Heart right ventricle (tissue), 16 donors: ENCODE data around the gene FSD2. TPM values are rescaled to one million over a fixed set of nuclear protein-coding genes. Genes with fewer than 3 reads are reported as not detected.
A peak's percentile ranks its signal among the peaks of the same experiment; 100 is the strongest.
"Not testable (repeated sequence)": the region's sequence is repeated elsewhere in the genome, so short reads cannot be mapped to it uniquely, and the experiment has no call there.

ENCODE experiments used
- ATAC-seq, 8 donors: fragments of 200-7000 bp; cut with Tn5 transposase; one replicate each; pipeline ENCODE4 v1.9.1; 2020; ENCODE audit warnings: mild to moderate bottlenecking in 8 of 8, moderate library complexity in 8 of 8, moderate number of reproducible peaks in 1 of 8
- DNase-seq, 2 donors: peaks; one replicate each; pipeline ENCODE4 v3.0.0-alpha.2; 2020
- H3K27ac ChIP-seq, 10 donors: fragments of 200-600 bp; sonication (generic) in 2 of 10; one replicate each; pipeline versions ENCODE4 v1.5.0 to v1.8.0; 2020 to 2022; ENCODE audit warnings: mild to moderate bottlenecking in 3 of 10
- H3K27me3 ChIP-seq, 7 donors: fragments of 200-600 bp; one replicate each; pipeline ENCODE4 v1.8.0; 2021 to 2022; ENCODE audit warnings: mild to moderate bottlenecking in 2 of 7
- H3K36me3 ChIP-seq, 9 donors: fragments of 200-600 bp; sonication (generic) in 1 of 9; one replicate each; pipeline versions ENCODE4 v1.5.0 to v1.8.0; 2020 to 2022; ENCODE audit warnings: mild to moderate bottlenecking in 2 of 9
- H3K4me1 ChIP-seq, 9 donors: fragments of 200-600 bp; sonication (generic) in 1 of 9; one replicate each; pipeline versions ENCODE4 v1.5.0 to v1.8.0; 2020 to 2022; ENCODE audit warnings: mild to moderate bottlenecking in 4 of 9
- H3K4me3 ChIP-seq, 10 donors: fragments of 200-600 bp; sonication (generic) in 2 of 10; one replicate each; pipeline versions ENCODE4 v1.5.0 to v1.8.0; 2020 to 2022; ENCODE audit warnings: mild to moderate bottlenecking in 7 of 10, moderate library complexity in 2 of 10
- H3K9me3 ChIP-seq, 11 donors: fragments of 200-600 bp in 10 of 11; sonication (generic) in 2 of 11; one replicate each; pipeline versions ENCODE4 v1.5.0 to v1.8.0; 2013 to 2022; ENCODE audit warnings: mild to moderate bottlenecking in 2 of 11, control low read depth in 1 of 11, moderate library complexity in 1 of 11
- WGBS, 2 donors: extraction: QIAGEN DNeasy Blood & Tissue Kit; methylation state at CpG; one replicate each; pipeline ENCODE4 v1.1.7; 2013; ENCODE audit warnings: inconsistent platforms in 1 of 2; 5-methylcytosine and 5-hydroxymethylcytosine counted together
- intact Hi-C, 10 donors: fragments of 100-400 bp; cut with DNase I; formaldehyde crosslinking; loops; one replicate each; pipeline versions ENCODE4 v1.11.1 to v1.14.2; 2022
- polyA plus RNA-seq, 2 donors: library from polyadenylated mRNA; stranded (reverse); fragments of 200-250 nt; gene quantifications; one replicate each; pipeline ENCODE4 v1.2.3, GENCODE V29; 2013
- total RNA-seq, 10 donors: library from RNA; stranded (reverse); fragmentation: NEBNext Ultra II Directional in 3 of 10; extraction: Animal tissue kit (Norgen Biotek cat#: 25700) in 3 of 10; gene quantifications; one replicate each; pipeline versions ENCODE4 v1.2.1 to v1.2.4, GENCODE V29; 2021 to 2023
- TF ChIP-seq, protein P1 (sequence below), 9 donors: fragments of 200-600 bp; sonication (generic) in 2 of 9; IDR thresholded peaks; one replicate each; pipeline versions ENCODE4 v1.5.0 to v1.8.0; 2021 to 2022; ENCODE audit warnings: antibody characterized with exemption in 9 of 9, mild to moderate bottlenecking in 5 of 9, moderate library complexity in 1 of 9
- donor health status: Arrhythmogenic right ventricular cardiomyopathy.
- donor health status: ischemic (EF 13 %, LVEDD 7.1; RV severe dilation, severe dysfunction).
- donor health status: healthy with polysubstance abuse.
- donor health status: DM: no; HTN: yes; CAD: no.
- donor health status: DM: no; HTN: no; CAD: no.
- donor health status: ischemic (EF 25% LVEDD 6.9; RV normal size, moderate dysfunction).
- donor health status: ischemic (EF 25% LVEDD 5.7; RV mildly dilated, moderate dysfunction).
- donor health status: healthy.
- donor health status: DM: yes; HTN: yes; CAD: no.
- donor health status: Ischemic cardiomyopathy.
- donor health status: ischemic (EF 35%, LVEDD 5.7; RV mildly dilated, moderate dysfunction).
- donor health status: nonischemic (EF 11% LVEDD 7.7; RV severe dilation, severe dysfunction).
- donor health status: DM: yes; HTN: yes; CAD: no.
- donor health status: PGD.
- donor health status: ischemic (EF 29% LVEDD 5.4; RV normal size, mild dysfunction).
- donor health status: nonischemic (EF 23%, LVEDD 6.1; RV moderate dilation, normal function).

Gene FSD2
- total and polyA plus RNA-seq, 12 donors = 1.7 to 142 (median 85.2) TPM

DNA sequence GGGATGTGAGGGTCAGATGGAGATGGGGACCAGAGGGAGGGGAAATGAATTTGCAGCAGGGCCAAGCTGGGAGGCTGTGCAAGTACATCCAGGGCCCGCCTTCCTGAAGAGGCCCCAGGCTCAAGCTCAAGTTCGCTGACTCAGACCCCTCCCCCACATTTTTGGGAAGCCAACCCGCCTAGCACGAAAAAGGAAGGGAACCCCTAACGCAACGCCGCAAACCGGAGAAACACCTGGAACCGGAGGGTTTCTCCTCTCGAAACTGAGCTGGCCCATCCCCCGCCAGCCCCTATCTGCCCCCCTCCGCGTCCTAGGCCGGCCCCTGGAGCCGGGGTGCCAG is 96.8 kb downstream of the FSD2 start:
- H3K4me3 ChIP-seq = peak overlapping the region in 9 of 10 donors; percentile 50 to 85 (median 68)
- peaks cover 4 to 15% (median 10%) of the 10 kb centered on the region in 9 donors for H3K4me1 ChIP-seq
- WGBS, 2 donors = 2 to 4% methylated on average over 14 to 15 of the region's 15 CpGs
- no peaks in the 10 kb centered on the region for H3K36me3 ChIP-seq
- DNase-seq (no peak), ATAC-seq (no peak)
- intact Hi-C loops = no loop called here
- peaks cover 0 to 53% (median 18%) of the 10 kb centered on the region in 7 donors for H3K27me3 ChIP-seq
- no peaks in the 10 kb centered on the region for H3K9me3 ChIP-seq
- TF ChIP-seq, protein P1, sequence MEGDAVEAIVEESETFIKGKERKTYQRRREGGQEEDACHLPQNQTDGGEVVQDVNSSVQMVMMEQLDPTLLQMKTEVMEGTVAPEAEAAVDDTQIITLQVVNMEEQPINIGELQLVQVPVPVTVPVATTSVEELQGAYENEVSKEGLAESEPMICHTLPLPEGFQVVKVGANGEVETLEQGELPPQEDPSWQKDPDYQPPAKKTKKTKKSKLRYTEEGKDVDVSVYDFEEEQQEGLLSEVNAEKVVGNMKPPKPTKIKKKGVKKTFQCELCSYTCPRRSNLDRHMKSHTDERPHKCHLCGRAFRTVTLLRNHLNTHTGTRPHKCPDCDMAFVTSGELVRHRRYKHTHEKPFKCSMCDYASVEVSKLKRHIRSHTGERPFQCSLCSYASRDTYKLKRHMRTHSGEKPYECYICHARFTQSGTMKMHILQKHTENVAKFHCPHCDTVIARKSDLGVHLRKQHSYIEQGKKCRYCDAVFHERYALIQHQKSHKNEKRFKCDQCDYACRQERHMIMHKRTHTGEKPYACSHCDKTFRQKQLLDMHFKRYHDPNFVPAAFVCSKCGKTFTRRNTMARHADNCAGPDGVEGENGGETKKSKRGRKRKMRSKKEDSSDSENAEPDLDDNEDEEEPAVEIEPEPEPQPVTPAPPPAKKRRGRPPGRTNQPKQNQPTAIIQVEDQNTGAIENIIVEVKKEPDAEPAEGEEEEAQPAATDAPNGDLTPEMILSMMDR (IDR thresholded peaks at IDR 0.05) = no peak
- H3K27ac ChIP-seq = no peak overlapping the region

DNA sequence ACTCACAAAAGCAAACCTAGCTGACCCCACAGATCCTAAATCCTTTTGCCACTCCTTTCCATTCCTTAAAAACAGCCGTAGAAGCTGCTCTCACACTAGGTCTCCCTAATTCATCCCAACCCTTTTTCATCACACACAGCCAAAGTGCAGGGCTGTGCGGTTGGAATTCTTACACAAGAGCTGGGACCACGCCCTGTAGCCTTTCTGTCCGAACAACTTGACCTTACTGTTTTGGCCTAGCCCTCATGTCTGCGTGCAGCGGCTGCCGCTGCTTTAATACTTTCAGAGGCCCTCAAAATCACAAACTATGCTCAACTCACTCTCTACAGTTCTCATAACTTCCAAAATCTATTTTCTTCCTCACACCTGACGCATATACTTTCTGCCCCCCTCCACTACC is 100.0 kb downstream of the FSD2 start:
- peaks cover 4 to 15% (median 10%) of the 10 kb centered on the region in 9 donors for H3K4me1 ChIP-seq
- ATAC-seq, H3K27ac ChIP-seq, H3K4me3 ChIP-seq, H3K9me3 ChIP-seq, DNase-seq, H3K36me3 ChIP-seq, intact Hi-C loops: not testable (repeated sequence)
- 86 to 87% methylated on average over 8 of the region's 8 CpGs for WGBS, 2 donors
- peaks cover 0 to 24% (median 9%) of the 10 kb centered on the region in 7 donors for H3K27me3 ChIP-seq

Other genes starting within 250 kb of the FSD2 start
- gene CPEB1, start 158.7 kb downstream of the FSD2 start, total RNA-seq = 1 to 10 TPM in 7 of 10 donors, under 1 TPM in 3; 0.38 to 5.2 (median 1.5) TPM
- under 1 TPM; 0.20 to 0.37 TPM for gene CPEB1, start 158.7 kb downstream of the FSD2 start, polyA plus RNA-seq
- 1 to 10 TPM in 1 of 10 donors, under 1 TPM in 5, not detected in 4; 0.12 to 1.4 (median 0.40) TPM for gene AP3B2, start 96.2 kb downstream of the FSD2 start, total RNA-seq
- gene AP3B2, start 96.2 kb downstream of the FSD2 start, polyA plus RNA-seq = under 1 TPM; 0.16 to 0.51 TPM
- 1 to 10 TPM; 5.4 to 8.1 (median 6.8) TPM for gene WHAMM, start 3.6 kb upstream of the FSD2 start, total RNA-seq
- 1 to 10 TPM; 3.2 to 3.9 TPM for gene WHAMM, start 3.6 kb upstream of the FSD2 start, polyA plus RNA-seq
- gene HOMER2, start 146.7 kb upstream of the FSD2 start, total RNA-seq = 10 to 100 TPM; 32.6 to 64.4 (median 49.3) TPM
- 10 to 100 TPM; 12.3 to 14.1 TPM for gene HOMER2, start 146.7 kb upstream of the FSD2 start, polyA plus RNA-seq
- gene RAMAC, start 180.1 kb upstream of the FSD2 start, total RNA-seq = 10 to 100 TPM; 12.4 to 17.8 (median 14.4) TPM
- gene RAMAC, start 180.1 kb upstream of the FSD2 start, polyA plus RNA-seq = 10 to 100 TPM; 11.8 to 20.4 TPM
- 10 to 100 TPM in 6 of 10 donors, 1 to 10 TPM in 4; 7.5 to 19.6 (median 10.5) TPM for gene C15orf40, start 205.6 kb upstream of the FSD2 start, total RNA-seq
- gene C15orf40, start 205.6 kb upstream of the FSD2 start, polyA plus RNA-seq = 10 to 100 TPM; 11.6 to 16.0 TPM